Measurements from ENCODE around the gene MKNK1.
A peak's percentile ranks its signal among the peaks of the same experiment; 100 is the strongest.

MKNK1 gene

GRCh38 chr1:46522184-46522968, 81.7 kb downstream of the MKNK1 start:
- peak; percentile 95 for DNase-seq (ENCODE audit: low read depth)

- no peak for DNase-seq (ENCODE audit: low read depth)
Measured at GRCh38 chr1:46521414-46521813, 82.7 kb downstream of the MKNK1 start.

GRCh38 chr1:46520063-46520911, 83.8 kb downstream of the MKNK1 start:
- DNase-seq (ENCODE audit: low read depth): peak; percentile 80

GRCh38 chr1:46519209-46519608, 84.9 kb downstream of the MKNK1 start:
- DNase-seq (ENCODE audit: low read depth): no peak

GRCh38 chr1:46517932-46518498, 86.1 kb downstream of the MKNK1 start:
- DNase-seq (ENCODE audit: low read depth): no peak

GRCh38 chr1:46517010-46517600, 87.0 kb downstream of the MKNK1 start:
- no peak for DNase-seq (ENCODE audit: low read depth)

- no peak for DNase-seq (ENCODE audit: low read depth)
Measured at GRCh38 chr1:46516200-46516950, 87.7 kb downstream of the MKNK1 start.

- DNase-seq (ENCODE audit: low read depth): no peak
Measured at GRCh38 chr1:46515576-46515975, 88.5 kb downstream of the MKNK1 start.

- DNase-seq (ENCODE audit: low read depth): no peak
Measured at GRCh38 chr1:46513536-46513935, 90.5 kb downstream of the MKNK1 start.

GRCh38 chr1:46512792-46513190, 91.3 kb downstream of the MKNK1 start:
- DNase-seq (ENCODE audit: low read depth): no peak

GRCh38 chr1:46512135-46512791, 91.8 kb downstream of the MKNK1 start:
- no peak for DNase-seq (ENCODE audit: low read depth)

- no peak for DNase-seq (ENCODE audit: low read depth)
Measured at GRCh38 chr1:46510998-46511365, 93.1 kb downstream of the MKNK1 start.

- DNase-seq (ENCODE audit: low read depth): no peak
Measured at GRCh38 chr1:46510341-46510997, 93.6 kb downstream of the MKNK1 start.

GRCh38 chr1:46508757-46509156, 95.3 kb downstream of the MKNK1 start:
- DNase-seq (ENCODE audit: low read depth): peak; percentile 50
